WERI-Rb-1 (cell line): ENCODE data around the gene PANK1.

Experiments
- DNase-seq: peaks from one replicate; pipeline ENCODE4 v3.0.0-alpha.2; 2020
- H3K27ac ChIP-seq: fragments of 250-450 bp; sonication (Bioruptor Pico); 2 replicates; pipeline ENCODE4 v1.5.1; 2020; ENCODE audit warnings: mild to moderate bottlenecking, moderate library complexity
- H3K27me3 ChIP-seq: fragments of 250-450 bp; sonication (Bioruptor Pico); 2 replicates; pipeline ENCODE4 v1.5.1; 2021; ENCODE audit warnings: mild to moderate bottlenecking, low read depth, moderate library complexity; ENCODE audit not compliant: insufficient read depth, severe bottlenecking
- H3K36me3 ChIP-seq: fragments of 250-450 bp; sonication (Bioruptor Pico); 2 replicates; pipeline ENCODE4 v1.5.1; 2020; ENCODE audit warnings: mild to moderate bottlenecking, moderate library complexity
- H3K4me3 ChIP-seq: 2 replicates; pipeline ENCODE4 v1.5.1; 2011; ENCODE audit warnings: low read depth, mild to moderate bottlenecking, control low read depth, low read length
- H3K9me3 ChIP-seq: fragments of 250-450 bp; sonication (Bioruptor Pico); 2 replicates; pipeline ENCODE4 v1.5.1; 2021; ENCODE audit warnings: mild to moderate bottlenecking, moderate library complexity; ENCODE audit not compliant: severe bottlenecking
- TF ChIP-seq, protein P1 (sequence below): IDR thresholded peaks from 2 replicates; pipeline ENCODE4 v1.5.1; 2011; ENCODE audit warnings: low read depth, mild to moderate bottlenecking, control low read depth, inconsistent platforms, low read length

PANK1 gene

DNA sequence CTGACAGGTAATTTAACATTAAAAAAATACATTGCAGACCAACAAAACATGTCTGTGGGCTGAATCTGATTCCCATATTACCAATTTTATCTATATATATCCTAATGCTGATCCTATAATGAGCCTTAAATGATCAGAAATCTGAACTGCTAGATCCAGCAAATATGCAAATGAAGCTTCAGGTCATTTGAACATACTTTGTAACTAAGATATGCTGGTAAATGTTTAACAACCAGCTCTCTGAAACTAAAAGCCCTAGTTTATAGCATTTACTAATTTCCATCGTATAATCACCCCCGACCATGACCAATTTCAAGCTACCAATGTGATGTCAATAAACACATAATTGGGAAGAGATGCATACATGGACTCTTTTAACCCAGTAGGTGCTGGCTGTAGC lies 42.1 kb downstream of the PANK1 start:
- Histone ChIP-seq H3K36me3 (peaks cover 44% of the 10 kb centered on the region), H3K9me3 (no peaks in the 10 kb centered on the region), H3K27me3 (no peaks in the 10 kb centered on the region), H3K27ac (no peak overlapping the region), H3K4me3 (no peak overlapping the region)
- TF ChIP-seq, protein P1, sequence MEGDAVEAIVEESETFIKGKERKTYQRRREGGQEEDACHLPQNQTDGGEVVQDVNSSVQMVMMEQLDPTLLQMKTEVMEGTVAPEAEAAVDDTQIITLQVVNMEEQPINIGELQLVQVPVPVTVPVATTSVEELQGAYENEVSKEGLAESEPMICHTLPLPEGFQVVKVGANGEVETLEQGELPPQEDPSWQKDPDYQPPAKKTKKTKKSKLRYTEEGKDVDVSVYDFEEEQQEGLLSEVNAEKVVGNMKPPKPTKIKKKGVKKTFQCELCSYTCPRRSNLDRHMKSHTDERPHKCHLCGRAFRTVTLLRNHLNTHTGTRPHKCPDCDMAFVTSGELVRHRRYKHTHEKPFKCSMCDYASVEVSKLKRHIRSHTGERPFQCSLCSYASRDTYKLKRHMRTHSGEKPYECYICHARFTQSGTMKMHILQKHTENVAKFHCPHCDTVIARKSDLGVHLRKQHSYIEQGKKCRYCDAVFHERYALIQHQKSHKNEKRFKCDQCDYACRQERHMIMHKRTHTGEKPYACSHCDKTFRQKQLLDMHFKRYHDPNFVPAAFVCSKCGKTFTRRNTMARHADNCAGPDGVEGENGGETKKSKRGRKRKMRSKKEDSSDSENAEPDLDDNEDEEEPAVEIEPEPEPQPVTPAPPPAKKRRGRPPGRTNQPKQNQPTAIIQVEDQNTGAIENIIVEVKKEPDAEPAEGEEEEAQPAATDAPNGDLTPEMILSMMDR = no peak
- DNase-seq = no peak

DNA sequence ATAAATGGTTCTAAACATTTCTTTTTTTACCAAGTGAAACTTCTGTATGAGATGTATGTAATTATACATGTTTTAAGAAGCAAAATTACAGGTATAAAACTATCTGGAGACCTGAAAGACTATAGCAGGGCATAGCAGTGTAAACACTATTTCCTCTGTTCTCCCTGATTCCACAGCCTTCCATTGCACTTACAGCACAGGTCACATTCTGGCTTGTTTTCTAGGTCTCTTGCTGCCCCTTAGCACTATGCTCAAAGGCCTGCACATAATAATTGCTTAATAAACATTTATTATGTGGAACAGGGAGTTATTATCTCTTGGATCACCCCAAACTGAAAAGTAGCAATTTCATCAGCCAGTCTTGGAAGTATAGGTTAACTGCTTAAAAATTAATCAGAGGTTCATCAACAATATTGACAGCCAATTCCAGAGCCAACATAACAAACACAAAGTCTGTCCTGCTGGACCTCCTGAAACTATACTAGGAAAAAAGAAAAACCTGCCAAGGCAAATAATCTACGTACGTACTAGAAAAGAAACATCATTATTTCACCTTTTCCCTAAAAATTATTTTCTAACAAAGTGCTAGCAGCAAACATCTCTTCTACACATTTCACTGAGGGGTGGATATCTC lies 43.2 kb downstream of the PANK1 start:
- TF ChIP-seq, protein P1 = no peak
- no peak for DNase-seq
- peaks cover 41% of the 10 kb centered on the region for H3K36me3 ChIP-seq
- H3K27me3 ChIP-seq = no peaks in the 10 kb centered on the region
- no peaks in the 10 kb centered on the region for H3K9me3 ChIP-seq
- H3K27ac ChIP-seq = no peak overlapping the region
- H3K4me3 ChIP-seq = no peak overlapping the region

DNA sequence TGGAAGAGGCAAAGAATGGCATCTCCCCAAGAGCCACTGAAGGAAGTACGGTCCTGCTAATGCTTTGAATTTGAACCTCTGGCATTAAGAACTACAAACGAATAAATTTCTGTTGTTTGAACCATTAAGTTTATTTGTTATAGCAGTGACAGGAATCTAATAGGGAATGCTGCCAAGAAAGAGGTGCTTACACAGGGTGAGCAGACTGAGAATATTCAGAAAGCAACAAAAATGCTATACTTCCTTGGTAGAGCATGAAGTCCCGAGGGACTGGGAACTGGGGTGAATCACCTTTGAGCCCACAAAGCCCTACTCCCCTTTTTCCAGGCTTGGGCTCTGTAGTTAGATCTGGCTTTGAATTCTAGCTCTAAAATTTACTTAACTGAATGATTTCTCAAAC lies 45.0 kb downstream of the PANK1 start:
- DNase-seq = no peak
- no peak overlapping the region for H3K4me3 ChIP-seq
- no peak overlapping the region for H3K27ac ChIP-seq
- H3K27me3 ChIP-seq = no peaks in the 10 kb centered on the region
- peaks cover 36% of the 10 kb centered on the region for H3K36me3 ChIP-seq
- TF ChIP-seq, protein P1 = no peak
- H3K9me3 ChIP-seq = no peaks in the 10 kb centered on the region

DNA sequence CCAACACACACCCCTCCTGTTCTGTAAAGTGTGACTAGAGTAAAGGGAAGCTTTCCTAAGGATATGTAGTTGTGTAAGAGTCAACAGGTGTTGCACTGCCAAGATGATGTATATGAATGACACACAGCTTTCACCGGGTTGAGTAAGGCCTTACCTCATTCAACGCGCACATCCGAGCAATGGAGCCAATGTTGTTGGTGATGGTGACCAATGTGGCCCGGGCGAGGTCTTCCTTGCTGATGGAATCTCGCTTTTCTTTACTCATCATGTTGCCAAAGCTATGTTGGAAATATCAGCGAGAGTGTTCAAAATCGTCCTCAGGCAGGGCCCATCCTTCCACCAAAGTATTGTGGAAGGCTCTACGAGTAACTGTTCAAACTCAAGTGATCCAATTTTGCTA lies 52.0 kb downstream of the PANK1 start:
- Histone ChIP-seq H3K27me3 (no peaks in the 10 kb centered on the region), H3K4me3 (no peak overlapping the region), H3K27ac (no peak overlapping the region), H3K36me3 (peaks cover 20% of the 10 kb centered on the region), H3K9me3 (no peaks in the 10 kb centered on the region)
- no peak for DNase-seq
- TF ChIP-seq, protein P1 = no peak

DNA sequence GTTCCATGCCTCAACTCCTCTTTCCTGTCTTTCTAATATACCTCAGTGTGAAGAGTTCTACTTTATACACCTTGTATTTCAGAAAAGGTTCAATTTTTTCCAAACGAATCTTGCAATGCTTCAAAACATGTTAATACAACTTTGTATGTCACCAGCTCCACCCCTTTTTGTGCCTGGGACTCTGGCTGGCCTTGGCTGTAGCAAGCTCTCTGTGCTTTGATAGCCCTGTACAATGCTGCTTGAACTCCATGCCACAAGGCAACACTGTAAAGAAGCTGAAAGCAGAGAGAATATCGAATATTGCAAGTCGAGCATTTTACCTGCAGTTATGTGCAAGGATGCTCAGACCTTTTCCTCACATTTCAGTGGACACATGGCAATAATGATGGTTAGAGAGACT lies 52.5 kb downstream of the PANK1 start:
- H3K9me3 ChIP-seq = no peaks in the 10 kb centered on the region
- no peaks in the 10 kb centered on the region for H3K27me3 ChIP-seq
- DNase-seq = no peak
- H3K4me3 ChIP-seq = no peak overlapping the region
- H3K27ac ChIP-seq = no peak overlapping the region
- H3K36me3 ChIP-seq = peaks cover 19% of the 10 kb centered on the region
- TF ChIP-seq, protein P1 = no peak

DNA sequence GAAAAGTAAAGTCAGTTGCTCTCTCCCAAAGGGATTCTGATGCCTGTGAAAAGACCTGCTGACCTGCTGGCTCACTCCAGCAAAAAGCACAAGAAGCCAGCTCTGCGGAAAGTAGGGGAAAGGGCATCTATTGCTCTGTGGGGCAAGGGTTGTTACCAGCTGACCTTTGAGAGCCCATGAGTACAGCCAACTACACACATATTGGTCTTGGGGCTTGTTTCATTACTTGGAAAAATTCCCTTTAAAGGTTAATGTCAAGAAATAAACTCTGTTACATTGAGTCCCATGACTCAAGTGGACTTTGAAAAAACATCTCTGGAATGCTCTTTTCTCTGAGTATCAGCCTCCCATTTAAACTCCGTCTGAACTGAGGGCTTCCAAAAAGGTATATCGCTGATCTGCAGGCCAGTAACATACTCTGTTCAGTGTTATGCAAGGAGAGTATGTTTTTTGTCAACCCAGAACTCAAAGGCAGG lies 53.2 kb downstream of the PANK1 start:
- Histone ChIP-seq H3K9me3 (no peaks in the 10 kb centered on the region), H3K27me3 (no peaks in the 10 kb centered on the region), H3K36me3 (peaks cover 18% of the 10 kb centered on the region), H3K4me3 (no peak overlapping the region), H3K27ac (no peak overlapping the region)
- TF ChIP-seq, protein P1 = no peak
- DNase-seq = no peak
